B cell (primary cell): ENCODE data around the gene PTPRN2.

Experiments
- CTCF ChIP-seq: fragments of 200-600 bp; IDR thresholded peaks from one replicate; pipeline ENCODE4 v1.8.0; 2022; ENCODE audit warnings: antibody characterized with exemption, mild to moderate bottlenecking
- EZH2 ChIP-seq: IDR thresholded peaks from 2 replicates; pipeline ENCODE4 v1.6.1; 2012; ENCODE audit warnings: borderline replicate concordance, low read depth, mild to moderate bottlenecking, moderate library complexity, low read length; ENCODE audit not compliant: insufficient read depth, poor library complexity, severe bottlenecking

GRCh38 chr7:157561523-157561785 lies 1026.2 kb downstream of the PTPRN2 start:
- no peak for TF ChIP-seq CTCF
- no peak for TF ChIP-seq EZH2
